Colonic mucosa (tissue), 4 donors: Measurements from ENCODE around the gene LPXN. TPM values are rescaled to one million over a fixed set of nuclear protein-coding genes. Genes with fewer than 3 reads are reported as not detected.
"Not testable (repeated sequence)": the region's sequence is repeated elsewhere in the genome, so short reads cannot be mapped to it uniquely, and the experiment has no call there.

ENCODE experiments used
- DNase-seq: peaks from one replicate; pipeline ENCODE4 v3.0.0-alpha.2; 2020
- H3K27ac ChIP-seq: fragments of 200-600 bp; one replicate; pipeline ENCODE4 v1.8.0; 2021
- H3K27me3 ChIP-seq: fragments of 200-600 bp; one replicate; pipeline ENCODE4 v1.8.0; 2021
- H3K36me3 ChIP-seq: fragments of 200-600 bp; one replicate; pipeline ENCODE4 v1.8.0; 2021
- H3K4me1 ChIP-seq: fragments of 200-600 bp; one replicate; pipeline ENCODE4 v1.8.0; 2021; ENCODE audit warnings: mild to moderate bottlenecking
- H3K4me3 ChIP-seq: fragments of 200-600 bp; one replicate; pipeline ENCODE4 v1.8.0; 2021
- H3K9ac ChIP-seq, 2 donors: one replicate each; pipeline ENCODE4 v1.7.0; 2013; ENCODE audit warnings: control low read depth in 2 of 2, low read depth in 2 of 2, low read length in 2 of 2
- H3K9me3 ChIP-seq: fragments of 200-600 bp; one replicate; pipeline ENCODE4 v1.8.0; 2021
- CTCF ChIP-seq: fragments of 200-600 bp; IDR thresholded peaks from one replicate; pipeline ENCODE4 v1.8.0; 2022; ENCODE audit warnings: antibody characterized with exemption, mild to moderate bottlenecking
- intact Hi-C: fragments of 100-400 bp; cut with DNase I; formaldehyde crosslinking; loops from one replicate; pipeline ENCODE4 v1.14.1; 2022
- total RNA-seq, 2 donors: library from RNA; stranded (reverse); fragmentation: NEBNext Ultra II Directional in 1 of 2; extraction: Animal tissue kit (Norgen Biotek cat#: 25700) in 1 of 2; gene quantifications; one replicate each; pipeline ENCODE4 v1.2.1, GENCODE V29; 2021
- donor health status: healthy.
- donor health status: DM: no; HTN: no; CAD: no.
- donor health status: DM: no; HTN: no; CAD: no.

LPXN gene
- total RNA-seq, 2 donors from 2014 or later, result 7.8 to 10.0 TPM

GRCh38 chr11:58576887-58577471, 1.3 kb upstream of the LPXN start:
- intact Hi-C loops, result loop anchor here (10.0 kb wide), 2 partner anchors 48 to 98 kb away; partner anchors contain the start of gene CNTF
- Histone ChIP-seq H3K9ac (peak overlapping the region; percentile 76 to 99), H3K27me3 (no peaks in the 10 kb centered on the region), H3K9me3 (no peaks in the 10 kb centered on the region), H3K4me1 (peaks cover 13% of the 10 kb centered on the region), H3K36me3 (no peaks in the 10 kb centered on the region), H3K27ac (peak overlapping the region; percentile 100), H3K4me3 (peak overlapping the region; percentile 89)
- DNase-seq, result no peak
- peak; percentile 47 for TF ChIP-seq CTCF

GRCh38 chr11:58574881-58575280, 775 bp downstream of the LPXN start:
- no peak for TF ChIP-seq CTCF
- no peaks in the 10 kb centered on the region for H3K36me3 ChIP-seq
- peak overlapping the region; percentile 12 for H3K4me3 ChIP-seq
- H3K9ac ChIP-seq, result no peak overlapping the region
- DNase-seq, result no peak
- peak overlapping the region; percentile 100 for H3K27ac ChIP-seq
- peaks cover 6% of the 10 kb centered on the region for H3K4me1 ChIP-seq
- no peaks in the 10 kb centered on the region for H3K27me3 ChIP-seq
- no peaks in the 10 kb centered on the region for H3K9me3 ChIP-seq
- intact Hi-C loops, result loop anchor here (10.0 kb wide), 2 partner anchors 50 to 100 kb away; partner anchors contain the start of gene CNTF

GRCh38 chr11:58573451-58574104, 2.1 kb downstream of the LPXN start:
- DNase-seq, result peak; percentile 53
- no peaks in the 10 kb centered on the region for H3K9me3 ChIP-seq
- H3K4me1 ChIP-seq, result peaks cover 6% of the 10 kb centered on the region
- H3K4me3 ChIP-seq, result peak overlapping the region; percentile 3
- TF ChIP-seq CTCF, result no peak
- H3K27me3 ChIP-seq, result no peaks in the 10 kb centered on the region
- H3K36me3 ChIP-seq, result no peaks in the 10 kb centered on the region
- intact Hi-C loops, result loop anchor here (10.0 kb wide), 2 partner anchors 51 to 101 kb away; partner anchors contain the start of gene CNTF
- peak overlapping the region in 1 of 2 donors; percentile 16 for H3K9ac ChIP-seq
- H3K27ac ChIP-seq, result peak overlapping the region; percentile 100

- H3K4me3 ChIP-seq, result peak overlapping the region; percentile 3
These were observed 2.8 kb downstream of the LPXN start for GRCh38 chr11:58572906-58573305.

GRCh38 chr11:58567889-58568512, 7.7 kb downstream of the LPXN start:
- H3K27me3 ChIP-seq, result no peaks in the 10 kb centered on the region
- H3K4me1 ChIP-seq, result no peaks in the 10 kb centered on the region
- TF ChIP-seq CTCF, result peak; percentile 62
- intact Hi-C loops, result no loop called here
- peak; percentile 66 for DNase-seq
- H3K4me3 ChIP-seq, result no peak overlapping the region
- no peak overlapping the region for H3K27ac ChIP-seq
- no peaks in the 10 kb centered on the region for H3K9me3 ChIP-seq
- no peak overlapping the region for H3K9ac ChIP-seq
- H3K36me3 ChIP-seq, result no peaks in the 10 kb centered on the region

More at GRCh38 chr11:58572906-58573305, 2.8 kb downstream of the LPXN start:
- not testable (repeated sequence) for H3K27me3 ChIP-seq, H3K36me3 ChIP-seq, H3K9me3 ChIP-seq, H3K4me1 ChIP-seq, DNase-seq, H3K9ac ChIP-seq
- H3K27ac ChIP-seq, result peak overlapping the region; percentile 100
- intact Hi-C loops, result loop anchor here (10.0 kb wide), 2 partner anchors 52 to 102 kb away; partner anchors contain the start of gene CNTF
